ENCODE measurements around the gene RBBP9.
"Not testable (repeated sequence)": the region's sequence is repeated elsewhere in the genome, so short reads cannot be mapped to it uniquely, and the experiment has no call there.

RBBP9 gene

GRCh38 chr20:18496740-18497592 is at the start of gene RBBP9:
Gene RBBP9, minus strand, starts transcription at chr20:18497225. Its CDS starts 58 bp downstream, at chr20:18497167.
- peak; percentile 68 to 82 for DNase-seq

GRCh38 chr20:18545566-18545965 is 48.5 kb upstream of the RBBP9 start:
- DNase-seq = no peak

GRCh38 chr20:18543932-18544331 is 46.9 kb upstream of the RBBP9 start:
- no peak for DNase-seq

GRCh38 chr20:18543216-18543615 is 46.2 kb upstream of the RBBP9 start:
- peak in 1 of 2 donors; percentile 14 for DNase-seq

GRCh38 chr20:18541741-18542140 is 44.7 kb upstream of the RBBP9 start:
- DNase-seq = no peak

- DNase-seq = no peak
These were observed 40.6 kb upstream of the RBBP9 start for GRCh38 chr20:18537651-18538050.

- no peak for DNase-seq
These were observed 37.1 kb upstream of the RBBP9 start for GRCh38 chr20:18533978-18534644.

GRCh38 chr20:18533491-18533890 is 36.5 kb upstream of the RBBP9 start:
- DNase-seq = no peak

- no peak for DNase-seq
These were observed 35.6 kb upstream of the RBBP9 start for GRCh38 chr20:18532626-18533025.

- no peak for DNase-seq
These were observed 32.0 kb upstream of the RBBP9 start for GRCh38 chr20:18529041-18529440.

GRCh38 chr20:18527836-18528235 is 30.8 kb upstream of the RBBP9 start:
- DNase-seq = no peak

GRCh38 chr20:18527339-18527738 is 30.3 kb upstream of the RBBP9 start:
- no peak for DNase-seq

- DNase-seq = not testable (repeated sequence)
These were observed 29.7 kb upstream of the RBBP9 start for GRCh38 chr20:18526761-18527160.

- no peak for DNase-seq
These were observed 27.6 kb upstream of the RBBP9 start for GRCh38 chr20:18524646-18525045.

- no peak for DNase-seq
These were observed 26.0 kb upstream of the RBBP9 start for GRCh38 chr20:18523066-18523465.

- not testable (repeated sequence) for DNase-seq
These were observed 25.0 kb upstream of the RBBP9 start for GRCh38 chr20:18522066-18522465.

- DNase-seq = no peak
These were observed 18.9 kb upstream of the RBBP9 start for GRCh38 chr20:18515973-18516372.

GRCh38 chr20:18514127-18514526 is 17.1 kb upstream of the RBBP9 start:
- DNase-seq = no peak

GRCh38 chr20:18513208-18513607 is 16.2 kb upstream of the RBBP9 start:
- no peak for DNase-seq

GRCh38 chr20:18511571-18511970 is 14.5 kb upstream of the RBBP9 start:
- no peak for DNase-seq

- DNase-seq = peak; percentile 97 to 98
These were observed 10.5 kb upstream of the RBBP9 start, which contains the start of gene SEC23B for GRCh38 chr20:18507218-18508191. Gene SEC23B, plus strand, starts transcription at chr20:18507940. Its CDS starts 2,896 bp downstream, at chr20:18510836.

GRCh38 chr20:18506744-18507143 is 9.7 kb upstream of the RBBP9 start:
- no peak for DNase-seq
